ENCODE measurements around the gene XDH.

- no peak for TF ChIP-seq CTCF (IDR thresholded peaks at IDR 0.05)
- TF ChIP-seq EP300 (IDR thresholded peaks at IDR 0.05) = no peak
- TF ChIP-seq POLR2A (IDR thresholded peaks at IDR 0.05) = no peak
Observed at GRCh38 chr2:31428001-31428418, 13.5 kb upstream of the XDH start.

Data from ovary (tissue), 3 donors.